CD1c-positive myeloid dendritic cell (primary cell): ENCODE data around the gene TCP1.
"Not testable (repeated sequence)": the region's sequence is repeated elsewhere in the genome, so short reads cannot be mapped to it uniquely, and the experiment has no call there.

Source experiments
- DNase-seq: peaks from one replicate; pipeline ENCODE4 v3.0.0-alpha.2; 2016; ENCODE audit errors: extremely low spot score

TCP1 gene

DNA sequence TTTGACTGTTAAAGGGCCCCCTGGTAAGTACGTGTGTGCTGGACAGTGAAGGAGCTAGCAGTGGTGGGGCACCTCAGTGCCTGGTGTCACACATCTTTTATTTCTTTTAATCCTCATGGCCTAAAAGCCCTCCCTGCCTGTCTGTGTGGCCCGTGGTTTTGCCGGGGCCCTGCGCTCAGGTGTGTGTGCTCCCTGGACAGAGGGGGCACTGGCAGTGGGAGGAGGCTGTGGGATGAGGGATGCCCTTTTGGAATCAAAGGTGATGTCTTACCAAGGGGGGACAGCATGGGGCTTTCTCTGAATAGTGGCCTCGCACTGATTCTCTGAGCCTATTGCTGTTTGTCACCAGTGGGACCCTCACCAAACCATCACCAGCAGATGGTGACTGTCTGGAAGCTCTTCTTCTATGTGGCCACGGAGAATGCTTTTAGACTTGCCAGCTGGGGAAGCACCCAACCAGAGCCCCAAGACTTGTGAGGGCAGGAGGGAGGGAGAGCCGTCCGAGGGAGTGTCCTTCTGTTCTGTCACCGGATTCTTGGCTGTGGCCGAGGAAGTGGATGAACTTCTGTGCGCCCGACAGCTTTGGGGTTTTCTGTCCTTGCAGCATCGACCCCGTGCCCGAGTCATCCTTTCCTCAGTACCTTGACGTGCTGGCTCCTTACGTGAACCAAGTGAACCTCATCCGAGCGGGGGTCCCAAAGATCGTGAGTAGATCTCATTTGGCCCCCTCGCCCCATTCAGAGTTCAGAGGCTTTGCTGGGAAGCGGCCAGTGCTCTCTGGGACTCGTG is 28.7 kb upstream of the TCP1 start:
- DNase-seq: no peak

DNA sequence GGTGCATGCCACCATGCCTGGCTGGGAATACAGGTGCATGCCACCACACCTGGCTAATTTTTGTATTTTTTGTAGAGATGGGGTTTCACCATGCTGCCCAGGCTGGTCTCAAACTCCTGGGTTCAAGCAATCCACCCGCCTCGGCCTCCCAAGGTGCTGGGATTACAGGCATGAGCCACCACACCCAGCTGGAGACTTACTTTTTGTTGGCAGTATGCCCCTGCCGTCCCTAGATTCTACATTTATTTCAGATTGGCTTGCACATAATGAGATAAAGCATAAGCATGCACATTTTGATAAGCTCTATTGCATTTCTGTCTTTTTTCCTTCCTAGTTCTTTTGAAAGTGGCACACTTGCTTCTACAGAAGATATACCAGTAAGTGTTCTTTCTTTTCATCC is 27.4 kb upstream of the TCP1 start:
- not testable (repeated sequence) for DNase-seq

DNA sequence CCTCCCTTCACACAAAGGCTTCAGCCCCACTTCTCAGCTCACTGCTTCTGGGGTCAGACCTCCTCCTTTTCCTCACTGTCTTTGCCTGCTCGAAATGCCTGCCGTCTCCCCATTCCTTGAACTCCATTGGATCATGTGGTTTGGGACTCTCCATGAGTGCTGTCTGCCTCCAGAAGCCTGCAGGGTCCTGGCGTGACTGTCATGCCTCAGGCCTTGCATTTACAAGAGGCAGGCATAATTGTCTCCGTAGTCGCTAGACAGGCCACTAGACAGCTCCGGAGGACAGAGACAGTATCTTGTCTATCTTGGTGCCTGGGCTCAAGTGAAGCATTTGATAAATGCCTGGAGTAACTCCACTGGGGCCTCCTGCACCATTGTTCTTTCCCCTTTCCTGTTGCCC is 26.0 kb upstream of the TCP1 start:
- no peak for DNase-seq

DNA sequence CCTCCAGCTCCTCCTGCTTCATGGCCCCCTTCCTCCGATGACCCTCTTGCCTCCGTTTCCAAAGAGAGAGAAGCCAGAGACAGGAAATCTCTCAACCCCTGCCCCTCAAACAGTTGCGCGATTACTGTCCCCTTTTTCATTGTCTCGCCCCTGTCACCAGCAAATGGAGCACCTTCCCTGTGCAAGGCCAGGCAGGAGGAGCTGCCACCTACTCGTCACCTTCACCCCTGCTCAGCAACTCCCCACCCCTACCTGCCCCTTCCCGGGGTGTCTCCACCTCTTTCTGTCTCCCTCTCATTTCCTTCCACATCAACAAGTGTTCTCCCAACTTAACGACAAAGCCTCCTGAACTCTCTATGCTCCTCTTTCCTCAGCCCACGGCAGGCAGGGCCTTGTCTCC is 24.4 kb upstream of the TCP1 start:
- DNase-seq: no peak

DNA sequence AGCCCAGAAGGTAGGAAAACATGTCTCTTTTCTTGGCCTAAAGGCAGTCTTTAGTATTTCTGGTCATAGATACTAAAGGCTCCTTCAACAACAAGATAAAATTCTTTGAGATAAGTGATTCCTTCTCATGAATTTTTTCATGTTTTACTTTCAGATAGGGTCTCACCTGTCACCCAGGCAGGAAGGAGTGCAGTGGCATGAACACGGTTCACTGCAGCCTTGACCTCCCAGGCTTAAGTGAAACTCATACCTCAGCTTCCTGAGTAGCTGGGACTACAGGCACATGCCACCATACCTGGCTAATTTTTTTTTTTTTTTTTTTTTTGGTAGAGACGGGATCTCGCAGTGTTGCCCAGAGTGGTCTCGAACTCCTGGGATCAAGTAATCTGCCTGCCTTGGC is 19.7 kb upstream of the TCP1 start:
- DNase-seq: no peak

DNA sequence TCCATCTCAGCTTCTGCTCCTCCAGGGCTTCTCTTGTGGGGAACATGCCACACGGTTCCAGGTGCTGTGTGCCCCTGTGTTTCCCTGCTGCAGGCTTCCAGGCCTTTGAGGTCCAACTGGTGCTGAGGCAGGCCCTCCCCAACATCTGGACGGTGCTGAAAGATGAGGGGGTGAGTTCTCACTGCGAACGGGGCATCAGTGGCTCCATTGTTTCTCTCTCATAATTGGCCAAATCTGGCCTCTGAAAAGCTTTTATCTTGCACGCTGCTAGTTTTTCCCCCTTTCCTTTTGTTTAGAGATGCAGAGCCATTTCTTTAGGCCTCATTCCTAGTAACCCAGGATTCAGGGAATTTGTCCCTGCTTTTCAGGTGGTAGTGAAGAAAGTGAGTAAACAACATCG is 19.2 kb upstream of the TCP1 start:
- no peak for DNase-seq

DNA sequence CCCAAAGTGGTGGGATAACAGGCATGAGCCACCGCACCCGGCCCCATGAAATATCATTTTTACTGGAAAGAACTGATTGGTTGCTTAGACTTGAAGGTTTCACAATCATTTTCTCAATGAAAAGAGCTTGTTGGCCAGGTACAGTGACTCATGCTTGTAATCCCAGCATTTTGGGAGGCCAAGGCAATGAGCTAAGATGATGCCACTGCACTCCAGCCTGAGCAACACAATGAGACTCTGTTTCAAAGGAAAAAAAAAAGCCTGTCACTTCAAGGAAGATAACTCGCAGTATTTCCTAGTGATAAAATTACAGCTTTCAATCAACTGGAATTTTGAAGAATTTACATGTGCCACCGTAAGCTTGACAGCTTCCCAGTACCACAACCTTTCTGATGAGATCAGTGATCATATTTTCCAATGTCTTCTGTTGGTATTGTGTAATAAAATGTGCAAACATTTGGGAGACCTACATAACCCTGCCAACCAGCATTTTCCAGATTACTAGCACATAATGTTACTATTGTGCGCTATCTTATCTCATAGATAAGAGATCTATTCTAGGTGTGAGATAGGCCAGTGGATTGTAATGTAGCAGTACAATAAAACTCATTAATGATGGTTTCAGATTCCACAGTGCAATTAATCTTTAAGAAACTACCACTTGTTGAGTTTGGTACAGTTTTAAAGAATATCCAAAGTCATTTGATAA is 17.9 kb upstream of the TCP1 start:
- no peak for DNase-seq

DNA sequence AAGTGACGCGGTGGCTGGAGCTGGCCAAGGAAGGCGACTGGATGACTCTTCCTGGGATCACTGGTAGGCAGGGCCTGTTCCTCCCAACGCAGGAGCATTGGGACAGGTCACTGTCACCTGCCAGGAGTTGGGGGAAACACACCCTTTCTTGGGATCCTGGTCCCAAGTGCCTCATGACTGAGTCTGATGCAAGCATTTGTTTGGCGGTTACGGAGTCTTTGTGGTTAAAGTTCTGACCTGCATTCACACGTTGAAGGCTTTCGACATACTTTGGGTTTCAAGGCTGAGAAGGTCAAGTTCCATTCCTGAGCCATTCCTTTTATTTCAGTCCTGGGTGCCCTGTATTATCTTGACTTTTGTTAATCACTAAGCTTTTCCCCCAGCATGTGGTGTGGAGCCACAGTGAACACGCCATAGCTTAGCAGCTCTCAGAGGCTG is 16.6 kb upstream of the TCP1 start:
- DNase-seq: no peak

DNA sequence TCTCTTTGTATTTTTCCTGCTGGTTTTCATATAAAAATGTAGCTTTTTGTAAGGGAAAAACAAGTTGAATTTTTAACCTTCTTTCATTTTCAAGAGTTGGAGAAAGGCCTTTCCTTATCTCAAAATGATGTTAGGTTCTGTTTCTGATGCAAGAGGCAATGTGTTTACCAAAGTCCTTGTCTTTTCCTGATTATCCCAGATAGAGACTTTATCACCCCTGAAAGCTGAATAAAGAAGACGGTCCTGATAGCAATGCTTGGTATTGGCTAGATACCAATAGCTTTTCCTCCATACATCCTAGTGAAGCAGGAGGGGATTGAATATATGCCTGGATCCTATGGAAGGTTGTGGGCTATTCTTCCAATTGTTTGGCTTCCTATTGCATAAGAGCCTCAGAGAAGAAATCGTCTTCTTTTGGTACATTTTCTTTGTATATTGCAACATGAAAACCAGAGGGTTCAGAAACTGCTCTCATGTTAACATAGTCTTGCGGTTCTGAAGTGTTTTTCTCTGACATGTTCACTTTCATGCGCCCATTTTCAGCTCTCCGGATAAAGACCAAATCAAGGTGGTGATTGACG is 16.1 kb upstream of the TCP1 start:
- DNase-seq: no peak

DNA sequence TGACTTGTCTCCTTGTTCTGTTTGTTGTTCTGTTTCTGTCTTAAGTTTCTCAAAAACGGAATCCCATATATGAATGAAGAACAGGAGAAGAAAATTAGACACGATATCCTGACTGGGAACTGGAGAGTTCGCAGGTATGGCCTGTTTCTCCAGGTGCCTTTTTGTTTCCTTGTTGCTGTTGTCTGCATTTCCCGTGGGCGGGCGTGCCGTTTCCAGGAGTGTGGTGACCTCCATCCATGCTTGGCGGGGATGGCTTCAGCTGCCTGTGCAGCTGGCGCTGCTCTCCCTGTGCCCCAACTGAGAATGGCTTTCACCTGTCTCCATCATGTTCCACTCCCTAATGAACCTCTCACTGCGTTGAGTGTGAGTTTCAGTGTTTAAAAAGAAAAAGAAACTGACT is 15.1 kb upstream of the TCP1 start:
- DNase-seq: no peak

DNA sequence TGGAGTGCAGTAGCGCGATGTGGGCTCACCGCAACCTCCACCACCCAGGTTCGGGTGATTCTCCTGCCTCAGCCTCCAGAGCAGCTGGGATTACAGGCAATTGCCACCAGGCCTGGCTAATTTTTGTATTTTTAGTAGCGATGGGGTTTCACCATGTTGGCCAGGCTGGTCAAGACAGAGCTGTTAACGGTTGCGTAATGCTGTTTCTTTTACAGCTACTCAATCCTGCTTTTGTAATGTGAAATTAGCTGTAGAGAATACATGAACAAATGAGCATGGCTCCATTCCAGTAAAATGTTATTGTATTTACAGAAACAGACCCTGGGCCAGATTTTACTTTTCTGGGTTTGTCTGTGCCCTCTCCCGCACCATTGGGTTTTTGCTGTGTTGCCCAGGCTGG is 12.5 kb upstream of the TCP1 start:
- DNase-seq: no peak

DNA sequence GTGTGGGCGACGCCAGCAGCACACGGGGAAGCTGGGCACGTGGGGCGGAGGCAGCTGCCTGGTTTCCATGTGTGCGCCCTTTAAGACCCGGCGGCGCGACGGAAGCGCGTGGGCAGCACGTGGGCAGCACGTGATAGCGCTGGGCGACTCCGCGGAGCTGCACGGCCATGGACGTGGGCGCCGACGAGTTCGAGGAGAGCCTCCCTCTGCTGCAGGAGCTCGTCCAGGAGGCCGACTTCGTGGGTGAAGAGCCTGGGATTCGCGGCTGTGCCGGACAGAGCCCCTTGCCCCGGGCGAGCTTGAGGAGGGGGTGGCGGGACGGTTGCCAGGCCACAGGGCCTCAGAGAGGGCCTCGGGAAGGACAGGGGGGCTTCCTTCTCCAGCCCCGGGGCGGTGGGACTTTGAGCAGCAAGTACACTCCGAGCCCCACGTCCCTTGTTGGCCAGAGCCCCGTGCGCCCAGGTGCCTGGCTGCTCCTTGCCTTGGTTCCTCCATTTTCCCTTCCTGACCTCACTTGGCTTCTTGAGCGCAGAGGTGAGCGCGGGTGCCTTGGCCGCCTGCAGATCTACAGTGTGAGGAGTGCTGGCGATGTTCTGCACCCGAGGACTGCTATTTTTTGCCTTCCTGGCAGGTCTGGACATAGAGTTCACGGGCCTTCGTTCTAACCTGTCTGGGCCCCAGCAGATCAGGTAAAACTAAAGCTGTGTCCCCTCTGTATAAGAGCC is 10.9 kb upstream of the TCP1 start, which contains the start of gene PNLDC1:
Gene PNLDC1, plus strand, starts transcription at position 136 of the 725 bp plus-strand sequence. Its CDS starts 32 bp downstream, at position 168.
- DNase-seq: no peak

DNA sequence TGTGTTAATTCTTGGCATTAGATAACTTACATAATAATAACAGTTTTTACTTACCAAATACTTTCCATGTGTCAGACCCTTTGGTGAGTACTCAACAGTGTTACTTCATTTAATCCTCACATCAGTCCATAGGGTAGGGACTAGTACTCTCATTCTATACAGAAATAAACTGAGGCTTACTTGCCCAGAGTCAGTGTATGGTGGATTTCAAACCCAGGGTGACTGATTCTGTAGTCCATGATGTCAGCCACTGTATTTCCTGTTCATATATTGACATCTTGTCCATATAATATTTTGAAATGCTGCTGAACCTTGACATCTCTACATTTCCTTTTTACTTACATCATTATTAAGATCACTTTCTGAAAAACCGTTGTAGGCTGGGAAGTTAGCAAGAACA is 8.2 kb upstream of the TCP1 start:
- no peak for DNase-seq

DNA sequence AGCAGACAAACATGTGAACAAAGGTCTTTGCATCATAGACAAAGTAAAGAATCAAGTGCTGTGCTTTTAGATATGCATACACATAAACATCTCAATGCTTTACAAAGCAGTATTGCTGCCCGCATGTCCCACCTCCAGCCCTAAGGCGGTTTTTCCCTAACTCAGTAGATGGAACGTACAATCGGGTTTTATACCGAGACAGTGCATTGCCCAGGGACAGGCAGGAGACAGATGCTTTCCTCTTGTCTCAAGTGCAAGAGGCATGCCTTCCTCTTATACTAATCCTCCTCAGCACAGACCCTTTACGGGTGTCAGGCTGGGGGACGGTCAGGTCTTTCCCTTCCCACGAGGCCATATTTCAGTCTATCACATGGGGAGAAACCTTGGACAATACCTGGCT is 5.6 kb upstream of the TCP1 start:
- DNase-seq: not testable (repeated sequence)

DNA sequence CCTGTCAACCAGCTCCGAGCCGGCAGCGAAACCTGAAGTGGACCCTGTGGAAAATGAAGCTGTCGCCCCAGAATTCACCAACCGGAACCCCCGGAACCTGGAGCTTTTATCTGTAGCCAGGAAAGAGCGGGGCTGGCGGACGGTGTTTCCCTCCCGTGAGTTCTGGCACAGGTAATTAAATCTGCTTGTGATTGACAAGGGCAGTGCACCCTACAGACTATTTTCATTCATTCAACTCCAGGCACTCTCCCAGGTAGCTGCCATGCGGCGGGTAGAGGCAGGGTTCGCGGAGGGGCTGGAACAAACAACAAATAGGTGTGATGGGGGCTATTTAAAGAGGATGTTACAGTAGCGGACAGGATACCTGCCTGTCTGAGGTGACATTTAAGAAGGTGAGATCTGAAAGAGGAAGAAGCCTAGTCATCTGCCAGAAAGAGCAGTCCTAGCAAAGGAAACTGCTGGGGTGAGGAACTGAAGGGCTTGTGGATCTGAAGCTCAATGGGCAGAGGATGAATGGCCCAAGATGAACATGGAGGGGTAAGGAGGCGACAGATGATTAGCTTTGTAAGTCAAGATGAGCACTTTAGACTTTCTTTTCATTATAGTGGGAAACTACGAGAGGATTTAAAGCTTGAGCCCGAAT is 1.7 kb upstream of the TCP1 start:
- peak; percentile 30 for DNase-seq

DNA sequence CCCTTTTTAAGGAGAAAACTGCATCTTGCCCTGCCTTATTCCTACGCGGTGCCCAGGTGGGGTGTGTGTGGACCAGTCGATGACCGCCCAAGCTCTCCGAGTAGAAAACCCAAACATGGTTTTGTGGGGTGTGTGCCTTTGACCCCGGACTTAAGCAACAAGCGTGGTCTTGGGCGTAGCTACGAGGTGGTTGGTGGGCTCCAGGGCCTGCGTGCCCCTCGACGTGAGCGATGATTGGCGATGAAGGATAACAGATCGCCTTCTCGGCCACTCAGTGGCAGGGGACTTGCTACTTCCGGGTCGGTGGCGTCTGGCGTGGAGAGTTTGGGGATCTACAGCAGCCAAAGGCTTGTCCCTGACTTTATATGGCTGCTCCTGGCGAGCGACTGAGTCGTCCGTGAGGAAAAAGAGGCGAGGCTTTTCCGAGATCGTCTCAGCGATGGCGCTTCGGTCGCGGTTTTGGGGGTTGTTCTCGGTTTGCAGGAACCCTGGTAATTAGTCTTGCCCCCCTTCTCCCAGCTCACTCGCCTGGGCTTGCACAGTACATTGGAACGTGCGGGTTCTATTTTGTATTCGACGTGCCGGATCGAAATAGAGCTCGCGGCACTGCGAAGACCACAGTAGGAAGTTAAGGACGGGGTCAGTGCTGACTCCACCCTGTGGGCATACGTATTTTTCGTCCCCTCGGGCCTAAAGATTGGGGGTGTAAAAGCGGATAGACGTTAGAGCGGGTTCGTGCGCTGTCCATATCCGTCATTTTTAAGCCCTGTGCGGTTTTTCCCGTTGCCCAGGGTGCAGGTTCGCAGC is 950 bp upstream of the TCP1 start, which contains the start of gene MRPL18:
Gene MRPL18, plus strand, starts transcription at position 319 of the 807 bp plus-strand sequence. Its CDS starts 121 bp downstream, at position 440.
- DNase-seq: peak; percentile 96

DNA sequence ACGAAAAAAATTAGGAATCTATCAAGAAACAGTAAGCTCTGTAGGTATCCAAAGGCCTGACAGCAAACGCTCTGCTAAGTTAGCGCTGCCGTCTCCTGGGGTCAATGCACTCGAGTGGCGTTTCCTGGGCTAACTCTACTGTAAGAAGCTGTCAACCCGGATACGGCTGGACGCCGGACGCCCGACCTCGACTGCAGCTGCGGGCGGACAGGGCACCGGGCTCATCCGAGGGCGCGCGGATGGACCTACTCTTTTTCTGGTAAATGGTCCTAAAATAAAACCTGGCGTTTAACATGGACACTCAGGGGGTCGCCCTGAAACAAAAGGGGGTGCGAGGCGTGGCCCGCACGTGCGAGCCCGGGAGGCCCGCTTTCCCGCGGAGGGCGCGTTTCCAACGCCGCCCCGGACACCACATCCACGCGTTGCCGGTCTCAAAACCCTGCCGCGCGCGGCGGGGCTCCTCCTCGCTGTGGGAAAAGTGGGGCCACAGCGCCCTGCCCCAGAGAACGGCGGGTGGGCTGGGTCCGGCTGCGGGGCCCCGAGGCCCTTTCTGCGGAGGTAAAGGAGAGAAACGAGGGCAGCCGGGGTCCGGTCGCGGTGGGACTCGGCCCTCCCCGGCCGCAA is 537 bp downstream of the TCP1 start:
- peak; percentile 34 for DNase-seq

DNA sequence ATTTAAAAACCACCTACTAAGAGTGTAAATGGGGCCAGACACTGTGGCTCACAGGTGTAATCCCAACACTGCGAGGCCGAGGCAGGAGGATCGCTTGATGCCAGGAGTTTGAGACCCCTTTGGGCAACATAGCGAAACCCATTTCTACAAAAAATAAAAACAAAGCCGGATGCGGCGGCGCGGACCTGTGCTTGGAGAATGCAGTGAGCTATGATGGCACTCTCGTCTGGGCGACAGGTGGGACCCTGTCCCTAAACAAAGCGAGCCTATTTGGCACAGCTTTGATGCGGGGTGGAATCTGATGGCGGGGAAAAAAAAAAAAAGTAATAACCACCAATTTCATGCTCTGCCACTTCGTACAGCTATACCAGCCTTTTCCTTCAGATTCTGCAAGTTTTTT is 1.1 kb downstream of the TCP1 start:
- no peak for DNase-seq

DNA sequence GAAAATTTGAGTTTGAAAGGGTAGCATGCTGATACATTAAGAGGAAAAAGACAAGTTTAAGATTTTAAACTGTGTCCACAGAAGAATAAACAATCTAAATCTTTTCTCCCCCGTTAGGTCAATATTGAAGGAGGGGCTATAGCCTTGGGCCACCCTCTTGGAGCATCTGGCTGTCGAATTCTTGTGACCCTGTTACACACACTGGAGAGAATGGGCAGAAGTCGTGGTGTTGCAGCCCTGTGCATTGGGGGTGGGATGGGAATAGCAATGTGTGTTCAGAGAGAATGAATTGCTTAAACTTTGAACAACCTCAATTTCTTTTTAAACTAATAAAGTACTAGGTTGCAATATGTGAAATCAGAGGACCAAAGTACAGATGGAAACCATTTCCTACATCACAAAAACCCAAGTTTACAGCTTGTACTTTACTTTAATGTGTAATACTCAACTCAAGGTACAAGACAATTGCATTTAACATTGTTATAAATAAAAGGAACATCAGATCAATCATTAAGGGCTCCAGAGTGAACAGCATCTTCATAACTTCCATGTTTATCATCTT is 10.8 kb downstream of the TCP1 start:
- no peak for DNase-seq

DNA sequence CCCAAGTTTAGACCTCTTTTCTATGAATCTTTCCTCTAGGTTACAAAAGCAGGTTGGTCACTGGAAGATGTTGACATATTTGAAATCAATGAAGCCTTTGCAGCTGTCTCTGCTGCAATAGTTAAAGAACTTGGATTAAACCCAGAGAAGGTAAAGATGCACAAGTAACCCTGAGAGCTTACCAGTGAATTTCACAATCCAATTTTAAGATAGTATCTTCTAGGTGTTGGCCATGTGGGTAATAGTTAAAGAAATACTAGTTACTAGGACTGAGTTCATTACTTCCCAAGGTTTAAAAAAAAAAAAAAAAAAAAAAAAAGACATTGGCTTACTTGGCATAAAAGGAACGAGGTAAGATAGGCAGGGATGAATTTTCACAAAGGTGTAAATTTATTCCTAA is 11.3 kb downstream of the TCP1 start:
- DNase-seq: no peak
